Measurements from ENCODE around the gene RHBDF1.

GRCh38 chr16:41439-42068, 30.9 kb downstream of the RHBDF1 start:
- TF ChIP-seq POLR2A (IDR thresholded peaks at IDR 0.05) (no peak), CTCF (IDR thresholded peaks at IDR 0.05) (no peak)

Data from prostate gland (tissue), 2 donors.